Uterus (tissue), 2 donors: ENCODE data around the gene EXTL1.

Experiments
- POLR2A ChIP-seq, 2 donors: fragments of 450-650 bp; IDR thresholded peaks; one replicate each; pipeline ENCODE4 v1.6.1; 2016; ENCODE audit warnings: antibody characterized with exemption in 2 of 2, mild to moderate bottlenecking in 1 of 2, moderate library complexity in 1 of 2
- TF ChIP-seq, protein P1 (sequence below), 4 experiments: fragments of 200-600 bp in 2 of 4; fragments of 450-650 bp in 2 of 4; sonication (generic) in 2 of 4; IDR thresholded peaks; one replicate each; pipeline ENCODE4 v1.5.1; 2016 to 2019; ENCODE audit warnings: antibody characterized with exemption in 4 of 4, mild to moderate bottlenecking in 2 of 4, moderate library complexity in 1 of 4

- TF ChIP-seq, protein P1, sequence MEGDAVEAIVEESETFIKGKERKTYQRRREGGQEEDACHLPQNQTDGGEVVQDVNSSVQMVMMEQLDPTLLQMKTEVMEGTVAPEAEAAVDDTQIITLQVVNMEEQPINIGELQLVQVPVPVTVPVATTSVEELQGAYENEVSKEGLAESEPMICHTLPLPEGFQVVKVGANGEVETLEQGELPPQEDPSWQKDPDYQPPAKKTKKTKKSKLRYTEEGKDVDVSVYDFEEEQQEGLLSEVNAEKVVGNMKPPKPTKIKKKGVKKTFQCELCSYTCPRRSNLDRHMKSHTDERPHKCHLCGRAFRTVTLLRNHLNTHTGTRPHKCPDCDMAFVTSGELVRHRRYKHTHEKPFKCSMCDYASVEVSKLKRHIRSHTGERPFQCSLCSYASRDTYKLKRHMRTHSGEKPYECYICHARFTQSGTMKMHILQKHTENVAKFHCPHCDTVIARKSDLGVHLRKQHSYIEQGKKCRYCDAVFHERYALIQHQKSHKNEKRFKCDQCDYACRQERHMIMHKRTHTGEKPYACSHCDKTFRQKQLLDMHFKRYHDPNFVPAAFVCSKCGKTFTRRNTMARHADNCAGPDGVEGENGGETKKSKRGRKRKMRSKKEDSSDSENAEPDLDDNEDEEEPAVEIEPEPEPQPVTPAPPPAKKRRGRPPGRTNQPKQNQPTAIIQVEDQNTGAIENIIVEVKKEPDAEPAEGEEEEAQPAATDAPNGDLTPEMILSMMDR (IDR thresholded peaks at IDR 0.05) = no peak
- TF ChIP-seq POLR2A (IDR thresholded peaks at IDR 0.05) = no peak
These were observed 42.4 kb upstream of the EXTL1 start for GRCh38 chr1:25979210-25979609.
